ENCODE data around the gene PRTG. TPM values are rescaled to one million over a fixed set of nuclear protein-coding genes. Genes with fewer than 3 reads are reported as not detected.

The PRTG gene
- total and polyA plus RNA-seq, 12 donors = 0.40 to 4.3 (median 2.8) TPM

DNA sequence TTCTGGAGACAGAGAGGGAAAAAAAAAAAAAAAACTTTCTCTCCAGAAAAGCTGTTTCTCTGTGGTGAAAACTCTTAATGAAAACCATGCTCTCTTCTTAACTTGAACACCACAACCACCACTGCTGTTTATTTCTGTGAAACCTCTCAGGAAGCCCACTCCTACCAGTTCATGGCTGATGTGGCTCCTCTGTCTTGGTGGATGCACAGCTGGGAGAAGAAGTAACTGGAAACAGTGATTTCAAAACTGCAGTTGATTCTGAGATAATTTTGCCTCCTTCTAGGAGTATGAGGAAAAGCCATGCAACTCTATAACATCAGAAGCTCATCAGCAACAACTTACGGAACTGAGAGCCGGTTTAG, 114.6 kb downstream of the PRTG start:
- H3K4me1 ChIP-seq (replicated peaks in 1 of 2) = no peaks in the 10 kb centered on the region
- TF ChIP-seq, protein P1, sequence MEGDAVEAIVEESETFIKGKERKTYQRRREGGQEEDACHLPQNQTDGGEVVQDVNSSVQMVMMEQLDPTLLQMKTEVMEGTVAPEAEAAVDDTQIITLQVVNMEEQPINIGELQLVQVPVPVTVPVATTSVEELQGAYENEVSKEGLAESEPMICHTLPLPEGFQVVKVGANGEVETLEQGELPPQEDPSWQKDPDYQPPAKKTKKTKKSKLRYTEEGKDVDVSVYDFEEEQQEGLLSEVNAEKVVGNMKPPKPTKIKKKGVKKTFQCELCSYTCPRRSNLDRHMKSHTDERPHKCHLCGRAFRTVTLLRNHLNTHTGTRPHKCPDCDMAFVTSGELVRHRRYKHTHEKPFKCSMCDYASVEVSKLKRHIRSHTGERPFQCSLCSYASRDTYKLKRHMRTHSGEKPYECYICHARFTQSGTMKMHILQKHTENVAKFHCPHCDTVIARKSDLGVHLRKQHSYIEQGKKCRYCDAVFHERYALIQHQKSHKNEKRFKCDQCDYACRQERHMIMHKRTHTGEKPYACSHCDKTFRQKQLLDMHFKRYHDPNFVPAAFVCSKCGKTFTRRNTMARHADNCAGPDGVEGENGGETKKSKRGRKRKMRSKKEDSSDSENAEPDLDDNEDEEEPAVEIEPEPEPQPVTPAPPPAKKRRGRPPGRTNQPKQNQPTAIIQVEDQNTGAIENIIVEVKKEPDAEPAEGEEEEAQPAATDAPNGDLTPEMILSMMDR (IDR thresholded peaks at IDR 0.05) = no peak
- no peak for TF ChIP-seq POLR2A (IDR thresholded peaks at IDR 0.05)
- no peak for DNase-seq
- no peaks in the 10 kb centered on the region for H3K9me3 ChIP-seq (replicated peaks in 1 of 3)
- H3K36me3 ChIP-seq (replicated peaks in 1 of 2) = no peaks in the 10 kb centered on the region
- H3K4me3 ChIP-seq = no peak overlapping the region
- H3K27me3 ChIP-seq = no peaks in the 10 kb centered on the region
- intact Hi-C loops (cut with DNase I) = no loop called here
- WGBS, 4 donors = 93 to 100% (median 95%) methylated on average over 2 of the region's 2 CpGs
- H3K27ac ChIP-seq = peak overlapping the region in 2 of 5 donors; percentile 8 to 19

DNA sequence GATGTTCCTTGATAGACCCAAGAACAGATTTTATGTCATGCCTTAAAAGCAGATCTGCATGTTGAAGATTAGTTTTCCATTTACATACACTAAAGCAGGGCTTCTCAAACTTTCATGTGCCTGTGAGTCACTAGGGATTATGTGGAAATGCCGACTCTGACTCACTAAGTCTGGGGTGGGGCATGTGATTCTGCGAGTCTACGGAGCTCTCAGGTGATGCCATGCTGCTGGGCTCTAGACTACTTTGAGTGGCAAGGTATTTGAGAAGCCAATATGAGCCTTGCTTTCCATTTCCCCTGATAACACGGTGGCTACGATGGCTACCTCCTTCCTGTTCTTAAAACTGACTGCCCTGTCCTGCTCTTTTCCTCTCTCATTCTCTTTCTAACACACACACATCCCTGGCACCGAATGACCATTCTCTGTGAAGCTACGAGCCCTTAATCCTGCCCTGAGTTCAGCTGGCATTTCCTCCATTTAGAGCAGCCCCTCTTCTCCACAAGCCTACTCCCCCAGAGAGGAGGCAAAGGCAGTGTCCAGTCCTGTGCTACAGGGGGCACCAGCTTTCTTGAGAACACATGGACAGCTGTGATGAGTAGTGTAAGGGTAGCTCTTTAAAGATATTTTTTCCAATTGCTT, 115.1 kb downstream of the PRTG start:
- 68 to 73% (median 70%) methylated on average over 7 of the region's 7 CpGs for WGBS, 4 donors
- DNase-seq = peak; percentile 59 to 89 (median 81)
- no peaks in the 10 kb centered on the region for H3K27me3 ChIP-seq

GRCh38 chr15:55619783-55620182, 123.2 kb downstream of the PRTG start:
- WGBS, 4 donors = 66 to 83% (median 81%) methylated on average over 5 to 6 of the region's 6 CpGs
- H3K27ac ChIP-seq = no peak overlapping the region
- H3K4me1 ChIP-seq (replicated peaks in 1 of 2) = no peaks in the 10 kb centered on the region
- intact Hi-C loops (cut with DNase I) = no loop called here
- no peak for DNase-seq
- TF ChIP-seq, protein P1 (IDR thresholded peaks at IDR 0.05) = no peak
- TF ChIP-seq POLR2A (IDR thresholded peaks at IDR 0.05) = no peak
- no peaks in the 10 kb centered on the region for H3K36me3 ChIP-seq (replicated peaks in 1 of 2)
- H3K4me3 ChIP-seq = no peak overlapping the region
- H3K27me3 ChIP-seq = no peaks in the 10 kb centered on the region
- no peaks in the 10 kb centered on the region for H3K9me3 ChIP-seq (replicated peaks in 1 of 3)

More for the DNA sequence above, 115.1 kb downstream of the PRTG start:
- no peak overlapping the region for H3K4me3 ChIP-seq
- intact Hi-C loops (cut with DNase I) = no loop called here
- no peak for TF ChIP-seq POLR2A (IDR thresholded peaks at IDR 0.05)
- TF ChIP-seq, protein P1 (IDR thresholded peaks at IDR 0.05) = no peak
- H3K36me3 ChIP-seq (replicated peaks in 1 of 2) = no peaks in the 10 kb centered on the region
- no peaks in the 10 kb centered on the region for H3K4me1 ChIP-seq (replicated peaks in 1 of 2)
- no peaks in the 10 kb centered on the region for H3K9me3 ChIP-seq (replicated peaks in 1 of 3)
- H3K27ac ChIP-seq = peak overlapping the region in 3 of 5 donors; percentile 8 to 32 (median 19)

- H3K4me1 ChIP-seq (replicated peaks in 1 of 2) = no peaks in the 10 kb centered on the region
- intact Hi-C loops (cut with DNase I) = no loop called here
- no peak overlapping the region for H3K4me3 ChIP-seq
- TF ChIP-seq, protein P1 (IDR thresholded peaks at IDR 0.05) = no peak
- TF ChIP-seq POLR2A (IDR thresholded peaks at IDR 0.05) = no peak
- no peaks in the 10 kb centered on the region for H3K36me3 ChIP-seq (replicated peaks in 1 of 2)
- H3K27me3 ChIP-seq = no peaks in the 10 kb centered on the region
- no peak overlapping the region for H3K27ac ChIP-seq
- DNase-seq = no peak
- no peaks in the 10 kb centered on the region for H3K9me3 ChIP-seq (replicated peaks in 1 of 3)
- WGBS, 4 donors = 87 to 96% (median 92%) methylated on average over 4 of the region's 4 CpGs
Observed at GRCh38 chr15:55618387-55618786, 124.6 kb downstream of the PRTG start.

Measured in adrenal gland (tissue), 12 donors.